Neural cell (in vitro differentiated cells): ENCODE measurements around the gene FOXF1. TPM values are rescaled to one million over a fixed set of nuclear protein-coding genes. Genes with fewer than 3 reads are reported as not detected.

Experiments
- H2AFZ ChIP-seq: fragments of 200-600, 300-800 bp; sonication (generic), shearing (Covaris generic); 2 replicates; pipeline ENCODE4 v1.6.0; 2014; ENCODE audit warnings: low read depth, mild to moderate bottlenecking, antibody characterized with exemption, low read length, moderate library complexity
- H3F3A ChIP-seq: fragments of 200-600 bp; shearing (Covaris generic); 2 replicates; pipeline ENCODE4 v1.6.1; 2016; ENCODE audit warnings: mild to moderate bottlenecking, moderate library complexity, mixed read lengths, antibody characterized with exemption, low read length; ENCODE audit not compliant: insufficient read depth, poor library complexity, severe bottlenecking
- H3K27ac ChIP-seq: fragments of 200-600, 300-800 bp; sonication (generic), shearing (Covaris generic); 2 replicates; pipeline ENCODE4 v1.5.1; 2014; ENCODE audit warnings: mild to moderate bottlenecking, low read length, moderate library complexity
- H3K27me3 ChIP-seq: fragments of 300-800, 200-600 bp; sonication (generic), shearing (Covaris generic); 2 replicates; pipeline ENCODE4 v1.6.0; 2014; ENCODE audit warnings: mild to moderate bottlenecking, low read depth, low read length, moderate library complexity; ENCODE audit not compliant: insufficient read depth
- H3K36me3 ChIP-seq: fragments of 300-800, 200-600 bp; sonication (generic), shearing (Covaris generic); 2 replicates; pipeline ENCODE4 v1.5.1; 2014; ENCODE audit warnings: mild to moderate bottlenecking, antibody characterized with exemption, low read length, moderate library complexity; ENCODE audit not compliant: insufficient read depth
- H3K4me2 ChIP-seq: fragments of 300-800, 200-600 bp; sonication (generic), shearing (Covaris generic); 2 replicates; pipeline ENCODE4 v1.6.0; 2014; ENCODE audit warnings: mild to moderate bottlenecking, low read length
- H3K4me3 ChIP-seq: fragments of 300-800, 200-600 bp; sonication (generic), shearing (Covaris generic); 2 replicates; pipeline ENCODE4 v1.5.1; 2014; ENCODE audit warnings: mild to moderate bottlenecking, low read length, moderate library complexity
- H3K79me2 ChIP-seq: fragments of 200-600 bp; shearing (Covaris generic); replicated peaks from 2 replicates; pipeline ENCODE4 v1.6.0; 2014; ENCODE audit warnings: mild to moderate bottlenecking, low read length, moderate library complexity; ENCODE audit not compliant: insufficient read depth
- H3K9ac ChIP-seq: fragments of 300-800, 200-600 bp; sonication (generic), shearing (Covaris generic); 2 replicates; pipeline ENCODE4 v1.6.1; 2016; ENCODE audit warnings: mild to moderate bottlenecking, low read length, mixed read lengths
- H3K9me2 ChIP-seq: fragments of 200-600 bp; shearing (Covaris generic); 2 replicates; pipeline ENCODE4 v1.6.1; 2016; ENCODE audit warnings: mild to moderate bottlenecking, low read length, mixed read lengths; ENCODE audit not compliant: insufficient read depth
- H3K9me3 ChIP-seq: fragments of 200-600, 300-800 bp; sonication (generic), shearing (Covaris generic); 2 replicates; pipeline ENCODE4 v1.6.1; 2016; ENCODE audit warnings: mild to moderate bottlenecking, mixed run types, low read length, moderate library complexity, mixed read lengths
- H4K20me1 ChIP-seq: fragments of 200-600 bp; shearing (Covaris generic); 2 replicates; pipeline ENCODE4 v1.6.1; 2016; ENCODE audit warnings: mild to moderate bottlenecking, mixed run types; ENCODE audit not compliant: insufficient read depth
- EP300 ChIP-seq: fragments of 450-650 bp; conservative IDR thresholded peaks from 2 replicates; pipeline ENCODE4 v1.6.1; 2014; ENCODE audit warnings: antibody characterized with exemption, mild to moderate bottlenecking, moderate library complexity; ENCODE audit not compliant: poor library complexity, severe bottlenecking
- EZH2 ChIP-seq: fragments of 200-600, 300-800 bp; shearing (Covaris generic), sonication (generic); IDR thresholded peaks from 2 replicates; pipeline ENCODE4 v1.6.1; 2014; ENCODE audit warnings: antibody characterized with exemption, low read length, borderline replicate concordance, mild to moderate bottlenecking; ENCODE audit not compliant: insufficient read depth, poor library complexity, severe bottlenecking
- MXI1 ChIP-seq: fragments of 450-650 bp; conservative IDR thresholded peaks from 2 replicates; pipeline ENCODE4 v1.6.1; 2014; ENCODE audit warnings: antibody characterized with exemption, mild to moderate bottlenecking; ENCODE audit not compliant: poor library complexity, severe bottlenecking
- POLR2AphosphoS5 ChIP-seq: IDR thresholded peaks from 2 replicates; pipeline ENCODE4 v1.6.1; 2012
- RAD21 ChIP-seq: fragments of 450-650 bp; conservative IDR thresholded peaks from 2 replicates; pipeline ENCODE4 v1.6.1; 2014; ENCODE audit warnings: antibody characterized with exemption, mild to moderate bottlenecking, moderate library complexity
- SMC3 ChIP-seq: fragments of 450-650 bp; conservative IDR thresholded peaks from 2 replicates; pipeline ENCODE4 v1.6.1; 2014; ENCODE audit warnings: antibody characterized with exemption, mild to moderate bottlenecking, moderate library complexity; ENCODE audit not compliant: poor library complexity
- TAF1 ChIP-seq: IDR thresholded peaks from 2 replicates; pipeline ENCODE4 v1.6.1; 2012; ENCODE audit warnings: low read depth
- polyA plus RNA-seq: library from polyadenylated mRNA; depleted of rRNA; stranded (reverse); fragments of >200 nt; gene quantifications from 2 replicates; pipeline ENCODE4 v1.2.3, GENCODE V29; 2014
- TF ChIP-seq, protein P1 (sequence below): fragments of 450-650 bp; IDR thresholded peaks from 2 replicates; pipeline ENCODE4 v1.5.1; 2014; ENCODE audit warnings: antibody characterized with exemption, mild to moderate bottlenecking, moderate library complexity; ENCODE audit not compliant: poor library complexity, severe bottlenecking
- TF ChIP-seq, protein P2 (sequence below): IDR thresholded peaks from 2 replicates; pipeline ENCODE4 v1.6.1; 2012; ENCODE audit warnings: borderline replicate concordance

FOXF1 gene
- polyA plus RNA-seq, 1 donor from 2014 or later, result not detected

DNA sequence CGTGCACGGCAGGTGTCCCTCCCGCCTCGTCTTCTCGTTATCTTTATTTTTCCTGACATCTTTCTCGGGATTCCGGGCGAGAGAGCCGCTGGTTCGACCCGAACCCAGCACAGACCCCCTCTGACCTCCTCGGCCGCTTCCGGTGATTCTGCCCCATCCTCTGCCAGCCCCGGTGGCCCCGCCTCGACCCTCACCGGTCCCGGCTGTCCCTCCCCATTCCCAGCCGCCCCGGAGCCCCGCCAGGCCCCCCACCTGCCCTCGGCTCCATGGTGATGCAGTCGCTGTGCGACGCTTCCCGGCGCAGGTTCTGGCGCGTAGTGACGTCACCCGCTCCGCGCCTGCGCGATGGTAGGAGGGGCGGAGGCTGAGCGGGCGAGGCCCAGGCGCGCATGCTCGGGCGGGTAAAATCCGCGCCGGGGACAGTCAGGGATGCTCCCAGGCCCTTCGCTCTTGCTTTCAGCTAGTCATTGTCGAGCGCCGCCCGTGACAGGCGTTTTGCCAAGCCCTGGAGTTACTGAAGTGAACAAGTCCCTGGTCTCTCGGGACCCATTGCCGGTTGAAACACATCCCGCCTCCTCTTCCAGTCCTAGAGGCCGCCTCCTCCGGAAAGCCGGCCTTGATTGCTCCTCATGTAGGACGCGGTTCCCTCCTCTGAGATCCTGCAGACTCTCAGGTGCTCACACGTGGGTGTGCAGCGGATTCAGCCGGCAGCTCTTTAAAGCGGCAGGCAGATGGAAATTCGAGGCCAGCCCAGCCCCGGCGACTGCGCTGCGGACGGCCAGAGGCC is 44.8 kb downstream of the FOXF1 start, which contains the start of gene MTHFSD:
Gene MTHFSD (minus strand): TSS at position 319 of the 787 bp plus-strand sequence. CDS start 51 bp downstream, at position 268.
- peaks cover 10% of the 10 kb centered on the region for H3K79me2 ChIP-seq
- H3K9me3 ChIP-seq, result no peaks in the 10 kb centered on the region
- H3K27ac ChIP-seq, result peak within 1 kb of the TSS; percentile 85
- H3K4me3 ChIP-seq, result peak within 1 kb of the TSS; percentile 90
- H3K4me2 ChIP-seq, result peak within 1 kb of the TSS; percentile 96
- no peaks in the 10 kb centered on the region for H3K9me2 ChIP-seq
- TF ChIP-seq TAF1 (no peak), MXI1 (peak; percentile 58), SMC3 (peak; percentile 36), RAD21 (no peak), EP300 (peak; percentile 71), POLR2AphosphoS5 (peak; percentile 92), EZH2 (no peak)
- TF ChIP-seq, protein P1, sequence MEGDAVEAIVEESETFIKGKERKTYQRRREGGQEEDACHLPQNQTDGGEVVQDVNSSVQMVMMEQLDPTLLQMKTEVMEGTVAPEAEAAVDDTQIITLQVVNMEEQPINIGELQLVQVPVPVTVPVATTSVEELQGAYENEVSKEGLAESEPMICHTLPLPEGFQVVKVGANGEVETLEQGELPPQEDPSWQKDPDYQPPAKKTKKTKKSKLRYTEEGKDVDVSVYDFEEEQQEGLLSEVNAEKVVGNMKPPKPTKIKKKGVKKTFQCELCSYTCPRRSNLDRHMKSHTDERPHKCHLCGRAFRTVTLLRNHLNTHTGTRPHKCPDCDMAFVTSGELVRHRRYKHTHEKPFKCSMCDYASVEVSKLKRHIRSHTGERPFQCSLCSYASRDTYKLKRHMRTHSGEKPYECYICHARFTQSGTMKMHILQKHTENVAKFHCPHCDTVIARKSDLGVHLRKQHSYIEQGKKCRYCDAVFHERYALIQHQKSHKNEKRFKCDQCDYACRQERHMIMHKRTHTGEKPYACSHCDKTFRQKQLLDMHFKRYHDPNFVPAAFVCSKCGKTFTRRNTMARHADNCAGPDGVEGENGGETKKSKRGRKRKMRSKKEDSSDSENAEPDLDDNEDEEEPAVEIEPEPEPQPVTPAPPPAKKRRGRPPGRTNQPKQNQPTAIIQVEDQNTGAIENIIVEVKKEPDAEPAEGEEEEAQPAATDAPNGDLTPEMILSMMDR, result no peak
- TF ChIP-seq, protein P2, sequence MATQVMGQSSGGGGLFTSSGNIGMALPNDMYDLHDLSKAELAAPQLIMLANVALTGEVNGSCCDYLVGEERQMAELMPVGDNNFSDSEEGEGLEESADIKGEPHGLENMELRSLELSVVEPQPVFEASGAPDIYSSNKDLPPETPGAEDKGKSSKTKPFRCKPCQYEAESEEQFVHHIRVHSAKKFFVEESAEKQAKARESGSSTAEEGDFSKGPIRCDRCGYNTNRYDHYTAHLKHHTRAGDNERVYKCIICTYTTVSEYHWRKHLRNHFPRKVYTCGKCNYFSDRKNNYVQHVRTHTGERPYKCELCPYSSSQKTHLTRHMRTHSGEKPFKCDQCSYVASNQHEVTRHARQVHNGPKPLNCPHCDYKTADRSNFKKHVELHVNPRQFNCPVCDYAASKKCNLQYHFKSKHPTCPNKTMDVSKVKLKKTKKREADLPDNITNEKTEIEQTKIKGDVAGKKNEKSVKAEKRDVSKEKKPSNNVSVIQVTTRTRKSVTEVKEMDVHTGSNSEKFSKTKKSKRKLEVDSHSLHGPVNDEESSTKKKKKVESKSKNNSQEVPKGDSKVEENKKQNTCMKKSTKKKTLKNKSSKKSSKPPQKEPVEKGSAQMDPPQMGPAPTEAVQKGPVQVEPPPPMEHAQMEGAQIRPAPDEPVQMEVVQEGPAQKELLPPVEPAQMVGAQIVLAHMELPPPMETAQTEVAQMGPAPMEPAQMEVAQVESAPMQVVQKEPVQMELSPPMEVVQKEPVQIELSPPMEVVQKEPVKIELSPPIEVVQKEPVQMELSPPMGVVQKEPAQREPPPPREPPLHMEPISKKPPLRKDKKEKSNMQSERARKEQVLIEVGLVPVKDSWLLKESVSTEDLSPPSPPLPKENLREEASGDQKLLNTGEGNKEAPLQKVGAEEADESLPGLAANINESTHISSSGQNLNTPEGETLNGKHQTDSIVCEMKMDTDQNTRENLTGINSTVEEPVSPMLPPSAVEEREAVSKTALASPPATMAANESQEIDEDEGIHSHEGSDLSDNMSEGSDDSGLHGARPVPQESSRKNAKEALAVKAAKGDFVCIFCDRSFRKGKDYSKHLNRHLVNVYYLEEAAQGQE, result peak; percentile 49
- peak within 1 kb of the TSS; percentile 95 for H3K9ac ChIP-seq
- H3K27me3 ChIP-seq, result no peaks in the 10 kb centered on the region
- H4K20me1 ChIP-seq, result no peaks in the 10 kb centered on the region
- peak within 1 kb of the TSS; percentile 92 for H2AFZ ChIP-seq
- H3F3A ChIP-seq, result no peaks in the 10 kb centered on the region
- no peaks in the 10 kb centered on the region for H3K36me3 ChIP-seq

- H3K27ac ChIP-seq, result peak overlapping the region; percentile 85
- H3K4me3 ChIP-seq, result peak overlapping the region; percentile 90
- H2AFZ ChIP-seq, result peak overlapping the region; percentile 87
- H3K9me2 ChIP-seq, result no peaks in the 10 kb centered on the region
- H3K36me3 ChIP-seq, result no peaks in the 10 kb centered on the region
- H3K27me3 ChIP-seq, result no peaks in the 10 kb centered on the region
- no peak for TF ChIP-seq POLR2AphosphoS5
- no peak for TF ChIP-seq TAF1
- TF ChIP-seq, protein P2, result no peak
- no peaks in the 10 kb centered on the region for H4K20me1 ChIP-seq
- no peaks in the 10 kb centered on the region for H3K9me3 ChIP-seq
- H3K79me2 ChIP-seq, result peaks cover 10% of the 10 kb centered on the region
- peak overlapping the region; percentile 60 for H3K4me2 ChIP-seq
- peak overlapping the region; percentile 95 for H3K9ac ChIP-seq
- no peaks in the 10 kb centered on the region for H3F3A ChIP-seq
Measured at GRCh38 chr16:86555704-86556075, 45.4 kb downstream of the FOXF1 start.
